DOHH2 (cell line): ENCODE results near the gene AP1M2.

Experiments
- EZH2phosphoT487 ChIP-seq: fragments of 200-600 bp; sonication (generic); IDR thresholded peaks from 2 replicates; pipeline ENCODE4 v1.6.1; 2017; ENCODE audit warnings: borderline replicate concordance, mild to moderate bottlenecking, antibody characterized with exemption, low read length, moderate library complexity, mixed read lengths
- TF ChIP-seq, protein P1 (sequence below): fragments of 200-600 bp; sonication (generic); IDR thresholded peaks from one replicate; pipeline ENCODE4 v1.5.1; 2014; ENCODE audit warnings: antibody characterized with exemption, mild to moderate bottlenecking, low read depth, low read length; ENCODE audit not compliant: poor library complexity, severe bottlenecking

- TF ChIP-seq, protein P1, sequence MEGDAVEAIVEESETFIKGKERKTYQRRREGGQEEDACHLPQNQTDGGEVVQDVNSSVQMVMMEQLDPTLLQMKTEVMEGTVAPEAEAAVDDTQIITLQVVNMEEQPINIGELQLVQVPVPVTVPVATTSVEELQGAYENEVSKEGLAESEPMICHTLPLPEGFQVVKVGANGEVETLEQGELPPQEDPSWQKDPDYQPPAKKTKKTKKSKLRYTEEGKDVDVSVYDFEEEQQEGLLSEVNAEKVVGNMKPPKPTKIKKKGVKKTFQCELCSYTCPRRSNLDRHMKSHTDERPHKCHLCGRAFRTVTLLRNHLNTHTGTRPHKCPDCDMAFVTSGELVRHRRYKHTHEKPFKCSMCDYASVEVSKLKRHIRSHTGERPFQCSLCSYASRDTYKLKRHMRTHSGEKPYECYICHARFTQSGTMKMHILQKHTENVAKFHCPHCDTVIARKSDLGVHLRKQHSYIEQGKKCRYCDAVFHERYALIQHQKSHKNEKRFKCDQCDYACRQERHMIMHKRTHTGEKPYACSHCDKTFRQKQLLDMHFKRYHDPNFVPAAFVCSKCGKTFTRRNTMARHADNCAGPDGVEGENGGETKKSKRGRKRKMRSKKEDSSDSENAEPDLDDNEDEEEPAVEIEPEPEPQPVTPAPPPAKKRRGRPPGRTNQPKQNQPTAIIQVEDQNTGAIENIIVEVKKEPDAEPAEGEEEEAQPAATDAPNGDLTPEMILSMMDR, result no peak
- TF ChIP-seq EZH2phosphoT487, result no peak
These were observed 5.0 kb downstream of the AP1M2 start for GRCh38 chr19:10582091-10582490.
